Neutrophil (primary cell): ENCODE measurements around the gene YBX1.

Source experiments
- H3K27ac ChIP-seq: fragments of 200-600 bp; sonication (generic); 2 replicates; pipeline ENCODE4 v1.5.1; 2016; ENCODE audit warnings: mild to moderate bottlenecking, moderate library complexity
- H3K27me3 ChIP-seq: fragments of 200-600 bp; sonication (generic); 2 replicates; pipeline ENCODE4 v1.6.0; 2016; ENCODE audit warnings: mild to moderate bottlenecking
- H3K36me3 ChIP-seq: fragments of 200-600 bp; sonication (generic); 2 replicates; pipeline ENCODE4 v1.5.1; 2017
- H3K4me1 ChIP-seq, 2 experiments: fragments of 200-600 bp in 1 of 2; sonication (generic) in 1 of 2; 1 replicate in 1 of 2; 2 replicates in 1 of 2; pipeline versions ENCODE4 v1.5.1 to v1.6.1; 2013 to 2016; ENCODE audit warnings: low read depth in 1 of 2, low read length in 1 of 2, mild to moderate bottlenecking in 1 of 2, moderate library complexity in 1 of 2; ENCODE audit not compliant: control insufficient read depth in 1 of 2, insufficient read depth in 1 of 2
- H3K4me3 ChIP-seq, 2 experiments: fragments of 200-600 bp in 1 of 2; sonication (generic) in 1 of 2; 1 replicate in 1 of 2; 2 replicates in 1 of 2; pipeline ENCODE4 v1.5.1; 2013 to 2016; ENCODE audit warnings: low read depth in 1 of 2, low read length in 1 of 2, mild to moderate bottlenecking in 1 of 2, moderate library complexity in 1 of 2
- H3K9me3 ChIP-seq: fragments of 200-600 bp; sonication (generic); 2 replicates; pipeline ENCODE4 v1.5.1; 2016
- TF ChIP-seq, protein P1 (sequence below): fragments of 200-600 bp; sonication (generic); IDR thresholded peaks from 2 replicates; pipeline ENCODE4 v1.5.1; 2016; ENCODE audit warnings: antibody characterized with exemption

Gene YBX1

DNA sequence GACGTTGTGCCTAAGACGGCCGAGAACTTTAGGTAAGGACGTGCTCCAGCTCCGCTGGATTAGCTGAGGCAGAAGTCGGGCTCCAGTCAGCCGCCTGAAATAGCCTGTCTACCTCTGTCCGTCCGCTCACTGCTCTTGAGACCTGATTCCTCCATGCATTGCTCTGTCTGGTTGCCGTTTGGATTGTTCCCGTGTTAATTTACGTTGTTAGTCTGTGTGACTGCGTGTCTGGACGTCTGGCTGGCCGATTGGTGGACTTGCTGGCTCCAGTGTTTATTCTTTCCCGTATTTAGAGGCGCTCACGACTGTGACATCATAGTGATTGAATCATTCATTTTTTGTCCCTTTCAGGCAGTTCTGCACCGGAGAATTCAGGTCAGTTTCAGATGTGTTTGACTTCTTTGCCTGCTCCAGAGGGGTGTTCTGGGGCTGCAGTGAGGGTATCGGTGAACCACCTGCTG, 23.3 kb upstream of the YBX1 start:
- TF ChIP-seq, protein P1, sequence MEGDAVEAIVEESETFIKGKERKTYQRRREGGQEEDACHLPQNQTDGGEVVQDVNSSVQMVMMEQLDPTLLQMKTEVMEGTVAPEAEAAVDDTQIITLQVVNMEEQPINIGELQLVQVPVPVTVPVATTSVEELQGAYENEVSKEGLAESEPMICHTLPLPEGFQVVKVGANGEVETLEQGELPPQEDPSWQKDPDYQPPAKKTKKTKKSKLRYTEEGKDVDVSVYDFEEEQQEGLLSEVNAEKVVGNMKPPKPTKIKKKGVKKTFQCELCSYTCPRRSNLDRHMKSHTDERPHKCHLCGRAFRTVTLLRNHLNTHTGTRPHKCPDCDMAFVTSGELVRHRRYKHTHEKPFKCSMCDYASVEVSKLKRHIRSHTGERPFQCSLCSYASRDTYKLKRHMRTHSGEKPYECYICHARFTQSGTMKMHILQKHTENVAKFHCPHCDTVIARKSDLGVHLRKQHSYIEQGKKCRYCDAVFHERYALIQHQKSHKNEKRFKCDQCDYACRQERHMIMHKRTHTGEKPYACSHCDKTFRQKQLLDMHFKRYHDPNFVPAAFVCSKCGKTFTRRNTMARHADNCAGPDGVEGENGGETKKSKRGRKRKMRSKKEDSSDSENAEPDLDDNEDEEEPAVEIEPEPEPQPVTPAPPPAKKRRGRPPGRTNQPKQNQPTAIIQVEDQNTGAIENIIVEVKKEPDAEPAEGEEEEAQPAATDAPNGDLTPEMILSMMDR, result no peak
- Histone ChIP-seq H3K36me3 (no peaks in the 10 kb centered on the region), H3K4me3 (peak overlapping the region; percentile 67 to 88), H3K27ac (peak overlapping the region; percentile 67), H3K4me1 (peaks cover 16 to 19% of the 10 kb centered on the region in 2 experiments), H3K9me3 (no peaks in the 10 kb centered on the region), H3K27me3 (no peaks in the 10 kb centered on the region)

DNA sequence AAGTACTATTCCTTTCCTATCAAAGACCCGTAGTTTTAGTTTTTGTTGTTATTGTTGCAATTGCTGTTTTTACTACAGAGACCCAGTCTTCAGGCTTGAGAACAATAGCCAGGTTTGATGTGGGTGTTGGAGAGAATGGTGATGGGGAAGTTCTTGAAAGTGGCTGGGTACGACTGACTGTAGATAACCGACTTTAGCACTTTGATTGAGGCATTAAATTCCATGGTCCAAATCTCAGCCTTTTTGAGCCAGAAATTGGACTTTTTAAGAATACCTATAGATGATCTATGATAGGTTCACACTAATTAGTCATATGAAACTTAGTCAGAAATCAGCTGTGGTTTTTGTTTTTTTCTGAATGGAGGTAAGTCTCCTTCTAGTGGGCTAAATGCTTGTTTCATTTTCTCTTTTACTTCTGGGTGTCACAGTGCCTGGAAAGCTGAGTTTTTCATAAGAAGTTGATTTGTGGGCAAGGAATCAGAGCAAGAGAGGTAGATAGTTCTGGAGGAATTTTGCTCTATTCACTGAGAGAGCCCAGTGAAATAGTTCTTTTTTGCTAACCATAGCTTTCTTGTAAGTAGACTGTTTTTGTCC, 21.2 kb upstream of the YBX1 start:
- no peak overlapping the region for H3K27ac ChIP-seq
- H3K36me3 ChIP-seq, result peaks cover 21% of the 10 kb centered on the region

GRCh38 chr1:42669936-42670335, 12.3 kb upstream of the YBX1 start:
- peaks cover 45% of the 10 kb centered on the region for H3K36me3 ChIP-seq
- TF ChIP-seq, protein P1, result no peak

More for the DNA sequence above, 21.2 kb upstream of the YBX1 start:
- no peaks in the 10 kb centered on the region for H3K27me3 ChIP-seq
- no peak overlapping the region for H3K4me3 ChIP-seq
- peaks cover 16 to 19% of the 10 kb centered on the region in 2 experiments for H3K4me1 ChIP-seq
- TF ChIP-seq, protein P1, result no peak
- H3K9me3 ChIP-seq, result no peaks in the 10 kb centered on the region

GRCh38 chr1:42670425-42670824, 11.8 kb upstream of the YBX1 start:
- H3K27ac ChIP-seq, result no peak overlapping the region
- H3K27me3 ChIP-seq, result no peaks in the 10 kb centered on the region
- TF ChIP-seq, protein P1, result no peak
- H3K4me1 ChIP-seq, result no peaks in the 10 kb centered on the region
- H3K4me3 ChIP-seq, result no peak overlapping the region
- H3K9me3 ChIP-seq, result no peaks in the 10 kb centered on the region
- peaks cover 45% of the 10 kb centered on the region for H3K36me3 ChIP-seq

More at GRCh38 chr1:42669936-42670335, 12.3 kb upstream of the YBX1 start:
- H3K4me1 ChIP-seq, result no peaks in the 10 kb centered on the region
- H3K27me3 ChIP-seq, result no peaks in the 10 kb centered on the region
- no peak overlapping the region for H3K27ac ChIP-seq
- H3K4me3 ChIP-seq, result no peak overlapping the region
- no peaks in the 10 kb centered on the region for H3K9me3 ChIP-seq

- H3K36me3 ChIP-seq, result peaks cover 21% of the 10 kb centered on the region
- TF ChIP-seq, protein P1, result no peak
- H3K27me3 ChIP-seq, result no peaks in the 10 kb centered on the region
- H3K27ac ChIP-seq, result no peak overlapping the region
- no peak overlapping the region for H3K4me3 ChIP-seq
- no peaks in the 10 kb centered on the region for H3K9me3 ChIP-seq
- no peaks in the 10 kb centered on the region for H3K4me1 ChIP-seq
These were observed 8.0 kb upstream of the YBX1 start for GRCh38 chr1:42674214-42674613.
